Measurements from ENCODE around the gene PLXNA4.

DNA sequence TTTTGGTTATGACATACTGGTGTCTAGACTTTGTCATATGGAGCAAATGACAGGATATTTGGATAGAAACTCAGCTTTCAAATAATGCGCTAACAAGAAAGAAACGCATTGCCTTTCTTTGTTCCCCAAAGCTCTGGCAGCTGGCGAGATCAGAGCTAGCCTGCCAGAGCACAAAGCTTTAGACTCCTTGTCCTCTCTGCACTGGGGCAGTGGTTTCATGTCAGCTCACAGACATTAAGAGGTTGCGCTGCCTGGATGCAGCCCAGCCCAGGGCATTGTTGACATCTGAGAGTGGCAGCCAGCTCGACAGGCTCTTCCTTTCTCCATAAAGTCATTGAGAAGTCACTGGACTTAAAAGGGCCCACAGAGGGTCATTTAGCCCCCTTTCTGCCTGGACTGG, 212.0 kb downstream of the PLXNA4 start:
- TF ChIP-seq EZH2 (IDR thresholded peaks at IDR 0.05; ENCODE audit: insufficient read depth, poor library complexity, severe bottlenecking) (no peak), EZH2phosphoT487 (IDR thresholded peaks at IDR 0.05; ENCODE audit: insufficient read depth, low read depth) (no peak)

All from GM23248 (cell line).